CD4-positive, alpha-beta T cell (primary cell): ENCODE data around the gene RAB1B. TPM values are rescaled to one million over a fixed set of nuclear protein-coding genes. Genes with fewer than 3 reads are reported as not detected.

Experiments used
- ATAC-seq: fragments of 200-7000 bp; cut with Tn5 transposase; one replicate; pipeline ENCODE4 v1.10.0; 2022; ENCODE audit warnings: mild to moderate bottlenecking; ENCODE audit not compliant: poor library complexity
- CTCF ChIA-PET: fragments of 350-600 bp; sonication (Branson Sonifier 250); formaldehyde crosslinking; loops from one replicate; lab custom pipeline; 2021; ENCODE audit warnings: antibody characterized with exemption, inconsistent platforms; lab: Charles Lee
- POLR2A ChIA-PET: fragments of 350-600 bp; sonication (Branson Sonifier 250); formaldehyde crosslinking; loops from one replicate; lab custom pipeline; 2021; ENCODE audit warnings: antibody characterized with exemption, inconsistent platforms; lab: Charles Lee
- DNase-seq, 14 experiments: peaks; one replicate each; pipeline ENCODE4 v3.0.0-alpha.2; 2013 to 2020; ENCODE audit warnings: mixed read lengths in 2 of 14
- H3K27ac ChIP-seq, 2 donors: one replicate each; pipeline versions ENCODE4 v1.5.1 to v1.7.0; 2013; ENCODE audit warnings: low read length in 2 of 2, low read depth in 1 of 2, mild to moderate bottlenecking in 1 of 2
- H3K27me3 ChIP-seq, 2 experiments: 1 replicate in 1 of 2; 2 replicates in 1 of 2; pipeline versions ENCODE4 v1.6.1 to v1.7.0; 2013; ENCODE audit warnings: low read length in 2 of 2, control low read depth in 1 of 2, mild to moderate bottlenecking in 1 of 2, moderate library complexity in 1 of 2; ENCODE audit not compliant: insufficient read depth in 2 of 2, control insufficient read depth in 1 of 2
- H3K36me3 ChIP-seq: one replicate; pipeline ENCODE4 v1.6.1; 2013; ENCODE audit warnings: low read length, control low read depth; ENCODE audit not compliant: insufficient read depth
- H3K4me1 ChIP-seq: one replicate; pipeline ENCODE4 v1.6.1; 2013; ENCODE audit warnings: low read length, control low read depth; ENCODE audit not compliant: insufficient read depth
- H3K4me3 ChIP-seq: one replicate; pipeline ENCODE4 v1.5.1; 2013; ENCODE audit warnings: mild to moderate bottlenecking, low read length, moderate library complexity
- H3K9me3 ChIP-seq, 2 experiments: 1 replicate in 1 of 2; 2 replicates in 1 of 2; pipeline versions ENCODE4 v1.6.1 to v1.7.0; 2013; ENCODE audit warnings: low read length in 2 of 2, mild to moderate bottlenecking in 2 of 2, control low read depth in 1 of 2, moderate library complexity in 1 of 2; ENCODE audit not compliant: control insufficient read depth in 1 of 2, insufficient read depth in 1 of 2
- H3K27ac Mint-ChIP-seq: one replicate; pipeline ENCODE4 v1.8.0; 2020; ENCODE audit warnings: mixed read lengths
- H3K27me3 Mint-ChIP-seq: one replicate; pipeline ENCODE4 v1.8.0; 2021; ENCODE audit warnings: mixed read lengths
- H3K36me3 Mint-ChIP-seq: one replicate; pipeline ENCODE4 v1.8.0; 2021; ENCODE audit warnings: low read depth, mixed read lengths
- H3K4me1 Mint-ChIP-seq: one replicate; pipeline ENCODE4 v1.8.0; 2021; ENCODE audit warnings: low read depth, mixed read lengths
- H3K4me3 Mint-ChIP-seq: one replicate; pipeline ENCODE4 v1.8.0; 2020; ENCODE audit warnings: mild to moderate bottlenecking, mixed read lengths
- H3K9me3 Mint-ChIP-seq: one replicate; pipeline ENCODE4 v1.8.0; 2020; ENCODE audit warnings: mixed read lengths
- CTCF ChIP-seq: fragments of 200-600 bp; IDR thresholded peaks from one replicate; pipeline ENCODE4 v1.8.0; 2022; ENCODE audit warnings: antibody characterized with exemption, mild to moderate bottlenecking
- intact Hi-C, 2 experiments: fragments of 100-400 bp; cut with DNase I in 1 of 2; cut with micrococcal nuclease in 1 of 2; formaldehyde crosslinking; loops; one replicate each; pipeline versions ENCODE4 v1.15.1 to v1.9.0; 2023 to 2025; cut with DNase I, micrococcal nuclease
- total RNA-seq, 174 experiments: library from RNA in 2 of 174; stranded (reverse) in 2 of 174; gene quantifications; one replicate each; pipeline ENCODE4 v1.2.3 and lab custom pipeline; 2021 to 2026

Gene RAB1B
- total RNA-seq, 2 experiments from 2014 or later = 27.4 to 29.4 TPM

- H3K27me3 ChIP-seq = no peaks in the 10 kb centered on the region
- ATAC-seq (no peak), DNase-seq (no peak)
- no peak overlapping the region for H3K4me3 ChIP-seq
- H3K4me3 Mint-ChIP-seq = no peak overlapping the region
- H3K27ac ChIP-seq = no peak overlapping the region
- no peak overlapping the region for H3K27ac Mint-ChIP-seq
- peaks cover 7% of the 10 kb centered on the region for H3K4me1 Mint-ChIP-seq
- no peaks in the 10 kb centered on the region for H3K9me3 Mint-ChIP-seq
- intact Hi-C loops = no loop called here
- peaks cover 72% of the 10 kb centered on the region for H3K36me3 Mint-ChIP-seq
- TF ChIP-seq CTCF = no peak
- H3K27me3 Mint-ChIP-seq = no peaks in the 10 kb centered on the region
- CTCF ChIA-PET = interaction anchor here (0.5 to 5.2 kb wide), 3 partner anchors 11 to 57 kb away, joined by 3 to 54 read pairs (median 4); no protein-coding TSS in a partner anchor
- H3K9me3 ChIP-seq = no peaks in the 10 kb centered on the region
- peaks cover 15% of the 10 kb centered on the region for H3K4me1 ChIP-seq
- peaks cover 71% of the 10 kb centered on the region for H3K36me3 ChIP-seq
- POLR2A ChIA-PET = no interaction called here
These were observed 43.4 kb upstream of the RAB1B start for GRCh38 chr11:66225066-66225465.

DNA sequence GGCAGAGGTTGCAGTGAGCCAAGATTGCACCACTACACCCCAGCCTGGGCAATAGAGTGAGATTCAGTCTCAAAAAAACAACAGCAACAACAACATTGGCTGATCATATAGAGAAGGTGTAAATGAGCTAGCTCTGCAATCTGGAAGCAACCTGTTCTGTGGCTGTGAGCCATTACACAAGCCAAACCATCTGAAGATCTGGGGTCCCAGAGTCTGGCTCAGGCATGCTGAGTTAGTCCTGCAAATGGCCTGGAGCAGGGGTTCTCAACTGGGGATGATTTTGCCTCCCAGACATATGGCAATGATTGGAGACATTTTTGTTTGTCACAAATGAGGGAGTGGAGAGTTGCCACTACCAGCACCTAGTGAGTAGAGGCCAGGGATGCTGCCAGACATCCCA lies 42.3 kb upstream of the RAB1B start:
- no peak overlapping the region for H3K4me3 Mint-ChIP-seq
- H3K36me3 ChIP-seq = peaks cover 71% of the 10 kb centered on the region
- no peak for TF ChIP-seq CTCF
- peaks cover 7% of the 10 kb centered on the region for H3K4me1 Mint-ChIP-seq
- peaks cover 72% of the 10 kb centered on the region for H3K36me3 Mint-ChIP-seq
- no peaks in the 10 kb centered on the region for H3K9me3 Mint-ChIP-seq
- POLR2A ChIA-PET = interaction anchor here (0.9 kb wide), 1 partner anchor 19 kb away, joined by 3 read pairs; no protein-coding TSS in a partner anchor
- H3K27ac Mint-ChIP-seq = no peak overlapping the region
- H3K27me3 Mint-ChIP-seq = no peaks in the 10 kb centered on the region
- no peaks in the 10 kb centered on the region for H3K9me3 ChIP-seq
- peaks cover 15% of the 10 kb centered on the region for H3K4me1 ChIP-seq
- ATAC-seq (no peak), DNase-seq (no peak)
- H3K4me3 ChIP-seq = no peak overlapping the region
- no peaks in the 10 kb centered on the region for H3K27me3 ChIP-seq
- no peak overlapping the region for H3K27ac ChIP-seq
- intact Hi-C loops = no loop called here
- CTCF ChIA-PET = interaction anchor here (1.0 kb wide), 1 partner anchor 39 kb away, joined by 4 read pairs; no protein-coding TSS in a partner anchor

- Histone ChIP-seq H3K4me3 (no peak overlapping the region), H3K36me3 (peaks cover 74% of the 10 kb centered on the region), H3K27me3 (no peaks in the 10 kb centered on the region), H3K4me1 (peaks cover 4% of the 10 kb centered on the region), H3K27ac (no peak overlapping the region), H3K9me3 (no peaks in the 10 kb centered on the region)
- ChIA-PET POLR2A (no interaction called here), CTCF (no interaction called here)
- Mint-ChIP-seq H3K4me1 (peaks cover 2% of the 10 kb centered on the region), H3K4me3 (no peak overlapping the region), H3K27ac (no peak overlapping the region), H3K27me3 (no peaks in the 10 kb centered on the region), H3K36me3 (peaks cover 72% of the 10 kb centered on the region), H3K9me3 (no peaks in the 10 kb centered on the region)
- TF ChIP-seq CTCF = no peak
- intact Hi-C loops = no loop called here
- ATAC-seq (no peak), DNase-seq (no peak)
These were observed 40.7 kb upstream of the RAB1B start for GRCh38 chr11:66227700-66228099.
